ENCODE results near the gene BOC. TPM values are rescaled to one million over a fixed set of nuclear protein-coding genes. Genes with fewer than 3 reads are reported as not detected.

The BOC gene
- total RNA-seq, 2 donors from 2014 or later = 23.4 to 33.4 TPM

DNA sequence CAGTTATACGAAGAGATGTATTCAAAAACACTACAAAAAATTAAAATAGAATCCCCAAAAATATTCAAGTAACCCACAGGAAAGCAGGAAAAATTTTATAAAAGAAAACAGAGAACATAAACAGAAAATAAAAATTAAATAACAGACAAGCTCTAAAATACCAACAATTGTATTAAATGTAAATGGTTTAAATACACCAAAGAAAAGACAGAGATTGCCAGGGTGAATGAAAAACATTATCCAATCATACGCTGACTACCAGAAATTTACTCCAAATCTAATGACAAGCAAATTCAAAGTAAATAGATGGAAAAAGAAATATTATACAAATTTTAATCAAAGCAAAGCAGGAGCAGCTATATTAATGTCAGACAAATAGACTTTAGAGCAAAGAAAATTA lies 103.6 kb downstream of the BOC start:
- Histone ChIP-seq H3K4me1 (ENCODE audit: control insufficient read depth in 1 of 2, low read depth in 2 of 2) (no peaks in the 10 kb centered on the region), H3K36me3 (no peaks in the 10 kb centered on the region), H3K4me3 (no peak overlapping the region), H3K27me3 (replicated peaks; ENCODE audit: insufficient read depth) (no peaks in the 10 kb centered on the region), H3K9me3 (no peaks in the 10 kb centered on the region), H3K27ac (no peak overlapping the region)
- TF ChIP-seq, protein P1, sequence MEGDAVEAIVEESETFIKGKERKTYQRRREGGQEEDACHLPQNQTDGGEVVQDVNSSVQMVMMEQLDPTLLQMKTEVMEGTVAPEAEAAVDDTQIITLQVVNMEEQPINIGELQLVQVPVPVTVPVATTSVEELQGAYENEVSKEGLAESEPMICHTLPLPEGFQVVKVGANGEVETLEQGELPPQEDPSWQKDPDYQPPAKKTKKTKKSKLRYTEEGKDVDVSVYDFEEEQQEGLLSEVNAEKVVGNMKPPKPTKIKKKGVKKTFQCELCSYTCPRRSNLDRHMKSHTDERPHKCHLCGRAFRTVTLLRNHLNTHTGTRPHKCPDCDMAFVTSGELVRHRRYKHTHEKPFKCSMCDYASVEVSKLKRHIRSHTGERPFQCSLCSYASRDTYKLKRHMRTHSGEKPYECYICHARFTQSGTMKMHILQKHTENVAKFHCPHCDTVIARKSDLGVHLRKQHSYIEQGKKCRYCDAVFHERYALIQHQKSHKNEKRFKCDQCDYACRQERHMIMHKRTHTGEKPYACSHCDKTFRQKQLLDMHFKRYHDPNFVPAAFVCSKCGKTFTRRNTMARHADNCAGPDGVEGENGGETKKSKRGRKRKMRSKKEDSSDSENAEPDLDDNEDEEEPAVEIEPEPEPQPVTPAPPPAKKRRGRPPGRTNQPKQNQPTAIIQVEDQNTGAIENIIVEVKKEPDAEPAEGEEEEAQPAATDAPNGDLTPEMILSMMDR (IDR thresholded peaks at IDR 0.05) = no peak
- ATAC-seq (ENCODE audit: insufficient number of reproducible peaks, low FRiP score, low read depth) (no peak), DNase-seq (ENCODE audit: low spot score) (no peak)

DNA sequence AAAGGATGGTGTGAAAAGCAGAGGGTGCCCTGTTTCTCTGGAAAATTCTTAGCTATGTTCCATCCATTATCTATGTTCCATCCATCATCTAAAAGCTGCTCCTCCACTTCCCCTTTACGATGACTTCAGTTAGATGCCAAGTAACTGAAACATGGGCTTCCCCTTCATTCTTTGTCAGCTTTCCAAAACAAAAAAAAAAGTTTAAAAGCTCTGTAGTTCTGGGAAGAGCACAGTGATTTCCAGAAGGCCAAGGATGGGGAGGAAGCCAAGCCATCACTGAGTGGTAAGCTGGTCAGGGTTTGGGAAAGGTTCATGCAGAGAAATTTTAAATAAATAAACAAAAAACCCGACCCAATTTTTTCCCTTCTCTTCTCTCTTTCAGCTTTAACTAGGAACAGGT lies 118.4 kb downstream of the BOC start:
- Histone ChIP-seq H3K27ac (no peak overlapping the region), H3K27me3 (replicated peaks; ENCODE audit: insufficient read depth) (no peaks in the 10 kb centered on the region), H3K9me3 (no peaks in the 10 kb centered on the region), H3K4me1 (ENCODE audit: control insufficient read depth in 1 of 2, low read depth in 2 of 2) (no peaks in the 10 kb centered on the region), H3K36me3 (no peaks in the 10 kb centered on the region), H3K4me3 (no peak overlapping the region)
- TF ChIP-seq, protein P1 (IDR thresholded peaks at IDR 0.05) = no peak
- no peak for DNase-seq (ENCODE audit: low spot score)
- ATAC-seq (ENCODE audit: insufficient number of reproducible peaks, low FRiP score, low read depth) = no peak

DNA sequence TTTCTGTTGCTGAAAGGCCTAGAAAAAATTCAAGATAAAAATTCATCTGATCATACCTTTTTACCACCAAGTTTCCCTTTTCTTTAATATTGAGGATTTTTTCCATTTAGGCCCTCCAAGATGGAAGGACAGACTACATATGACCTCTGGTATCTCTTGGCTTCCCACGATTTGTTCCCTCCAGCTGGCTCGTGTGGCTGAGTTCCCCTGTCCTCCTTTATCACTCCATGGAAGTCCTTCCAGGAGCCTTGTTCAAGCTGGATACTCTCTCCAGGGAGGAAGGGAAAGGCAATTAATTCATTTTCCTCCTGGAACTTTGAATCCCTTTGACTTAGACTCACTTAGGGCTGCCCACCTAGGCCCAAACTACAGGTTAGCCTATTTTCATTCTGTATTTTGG lies 119.4 kb downstream of the BOC start:
- H3K36me3 ChIP-seq = no peaks in the 10 kb centered on the region
- ATAC-seq (ENCODE audit: insufficient number of reproducible peaks, low FRiP score, low read depth) = no peak
- no peaks in the 10 kb centered on the region for H3K4me1 ChIP-seq (ENCODE audit: control insufficient read depth in 1 of 2, low read depth in 2 of 2)
- no peak for DNase-seq (ENCODE audit: low spot score)
- TF ChIP-seq, protein P1 (IDR thresholded peaks at IDR 0.05) = no peak
- H3K4me3 ChIP-seq = no peak overlapping the region
- no peak overlapping the region for H3K27ac ChIP-seq
- no peaks in the 10 kb centered on the region for H3K27me3 ChIP-seq (replicated peaks; ENCODE audit: insufficient read depth)
- H3K9me3 ChIP-seq = no peaks in the 10 kb centered on the region

DNA sequence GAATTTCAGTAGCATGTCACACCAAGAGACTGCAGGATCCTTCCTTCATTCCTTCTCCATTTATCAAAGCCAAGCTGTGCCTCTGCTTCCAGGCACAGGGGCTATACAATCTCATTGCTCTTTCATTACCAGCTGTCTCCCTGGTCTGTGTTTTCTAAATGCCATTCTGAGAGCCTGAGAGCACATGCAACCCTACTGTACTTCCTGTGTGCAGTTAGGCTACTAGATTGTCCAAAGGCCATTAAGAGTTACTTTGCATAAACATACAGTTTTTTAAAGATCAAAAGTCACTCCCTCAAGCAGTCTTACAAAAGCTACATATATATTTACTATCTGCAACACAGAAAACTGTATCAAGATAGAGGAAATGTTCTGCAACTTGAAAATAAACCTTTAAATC lies 119.8 kb downstream of the BOC start:
- TF ChIP-seq, protein P1 (IDR thresholded peaks at IDR 0.05) = no peak

More for the DNA sequence above, 119.8 kb downstream of the BOC start:
- no peaks in the 10 kb centered on the region for H3K9me3 ChIP-seq
- no peak overlapping the region for H3K4me3 ChIP-seq
- ATAC-seq (ENCODE audit: insufficient number of reproducible peaks, low FRiP score, low read depth) (no peak), DNase-seq (ENCODE audit: low spot score) (no peak)
- H3K27me3 ChIP-seq (replicated peaks; ENCODE audit: insufficient read depth) = no peaks in the 10 kb centered on the region
- H3K36me3 ChIP-seq = no peaks in the 10 kb centered on the region
- H3K4me1 ChIP-seq (ENCODE audit: control insufficient read depth in 1 of 2, low read depth in 2 of 2) = no peaks in the 10 kb centered on the region
- H3K27ac ChIP-seq = no peak overlapping the region

Other genes with a start within 250 kb of the BOC start
- 1 to 10 TPM; 2.6 to 3.2 TPM for gene CD200R1, start 236.5 kb upstream of the BOC start, total RNA-seq
- gene GTPBP8, start 220.6 kb upstream of the BOC start, total RNA-seq = 10 to 100 TPM in 1 of 2 donors, 1 to 10 TPM in 1; 5.8 to 10.4 TPM
- gene CFAP44, start 229.9 kb downstream of the BOC start, total RNA-seq = 1 to 10 TPM; 7.3 to 9.9 TPM

Data from thoracic aorta (tissue), 2 donors.